Kasumi-1 (cell line): ENCODE measurements around the gene ROS1.
"Not testable (repeated sequence)": the region's sequence is repeated elsewhere in the genome, so short reads cannot be mapped to it uniquely, and the experiment has no call there.

Experiments
- DNase-seq, 2 experiments: peaks; one replicate each; lab custom pipeline; 2025; lab: John Stamatoyannopoulos, UW

Gene ROS1

GRCh38 chr6:117425431-117426153 lies at the start of gene ROS1:
Gene ROS1 (minus strand): TSS chr6:117425942. CDS start chr6:117425656, 286 bp downstream.
- DNase-seq, result peak in 1 of 2 experiments; percentile 32

- DNase-seq, result no peak
Measured at GRCh38 chr6:117473401-117473800, 47.7 kb upstream of the ROS1 start.

GRCh38 chr6:117472667-117473066 lies 46.9 kb upstream of the ROS1 start:
- DNase-seq, result no peak

DNA sequence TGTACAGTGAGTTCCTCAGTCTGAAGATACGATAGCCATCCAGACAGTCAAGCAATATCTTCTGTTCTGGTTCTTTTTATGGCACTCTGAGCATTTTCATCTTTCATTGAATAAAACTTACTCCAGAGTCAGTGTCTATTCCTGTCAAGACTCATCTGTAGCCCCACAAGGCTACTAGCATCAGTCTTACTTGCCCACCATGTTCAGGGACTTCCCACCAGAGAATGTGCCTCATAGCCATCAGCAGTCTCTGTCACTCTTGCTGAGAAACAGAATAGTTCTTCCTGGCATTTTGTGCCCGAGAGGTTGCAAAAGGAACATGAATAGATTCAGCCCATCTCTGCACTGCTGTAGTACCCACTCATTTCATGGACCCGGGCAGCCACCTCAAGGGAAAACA lies 44.0 kb upstream of the ROS1 start:
- DNase-seq, result no peak

GRCh38 chr6:117469356-117469755 lies 43.6 kb upstream of the ROS1 start:
- DNase-seq, result peak; percentile 53 to 59

- DNase-seq, result not testable (repeated sequence)
Measured at GRCh38 chr6:117468527-117468926, 42.8 kb upstream of the ROS1 start.

- no peak for DNase-seq
Measured at GRCh38 chr6:117467876-117468275, 42.1 kb upstream of the ROS1 start.

- peak; percentile 47 to 57 for DNase-seq
Measured at GRCh38 chr6:117465691-117466090, 39.9 kb upstream of the ROS1 start.

GRCh38 chr6:117464700-117465099 lies 39.0 kb upstream of the ROS1 start:
- no peak for DNase-seq

DNA sequence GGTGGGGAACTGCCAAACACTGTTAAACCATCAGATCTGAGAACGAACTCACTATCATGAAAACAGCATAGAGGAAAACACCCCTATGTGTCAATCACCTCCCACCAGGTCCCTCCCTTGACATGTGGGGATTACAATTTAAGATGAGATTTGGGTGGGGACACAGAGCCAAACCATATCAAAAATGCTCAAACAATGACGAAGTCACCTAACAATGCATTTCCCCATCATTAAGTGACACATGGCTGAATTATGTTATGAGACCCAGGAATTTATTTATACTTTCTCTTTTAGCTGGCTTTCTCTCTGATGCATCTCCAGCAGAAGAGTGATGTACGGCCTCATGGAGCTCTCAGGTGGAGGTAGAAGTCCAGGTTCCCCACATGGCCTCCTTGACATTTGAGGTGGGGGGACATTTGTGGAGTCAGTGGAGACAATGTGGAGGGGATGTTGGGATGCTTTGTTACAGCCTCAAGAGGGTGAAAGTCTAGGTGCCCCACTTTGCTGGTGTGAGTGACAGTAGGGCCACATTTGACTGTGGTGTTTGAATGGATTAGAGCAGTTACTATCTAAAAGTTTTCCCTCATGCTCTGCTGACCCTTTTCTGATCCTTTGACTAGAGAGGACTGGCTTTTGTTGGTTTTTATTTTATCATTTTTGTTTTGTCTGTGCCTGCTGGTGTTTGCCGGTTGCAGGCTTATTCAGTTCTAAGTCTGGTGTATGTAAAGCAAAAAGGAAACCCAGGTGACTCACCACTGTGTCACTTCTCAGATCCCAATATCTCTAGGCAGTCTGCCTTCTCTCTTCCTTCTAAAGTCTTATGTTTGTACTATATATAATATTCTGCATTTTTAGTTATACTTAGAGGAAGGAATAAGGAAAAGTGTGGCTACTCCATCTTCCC lies 38.3 kb upstream of the ROS1 start:
- DNase-seq, result peak in 1 of 2 experiments; percentile 13

- no peak for DNase-seq
Measured at GRCh38 chr6:117459204-117459944, 33.6 kb upstream of the ROS1 start.

GRCh38 chr6:117456998-117457397 lies 31.3 kb upstream of the ROS1 start:
- no peak for DNase-seq

GRCh38 chr6:117456250-117456649 lies 30.5 kb upstream of the ROS1 start:
- DNase-seq, result no peak

- no peak for DNase-seq
Measured at GRCh38 chr6:117451671-117452070, 25.9 kb upstream of the ROS1 start.

GRCh38 chr6:117449549-117450439 lies 24.1 kb upstream of the ROS1 start:
- DNase-seq, result peak; percentile 66 to 68

GRCh38 chr6:117448732-117449485 lies 23.2 kb upstream of the ROS1 start:
- no peak for DNase-seq

DNA sequence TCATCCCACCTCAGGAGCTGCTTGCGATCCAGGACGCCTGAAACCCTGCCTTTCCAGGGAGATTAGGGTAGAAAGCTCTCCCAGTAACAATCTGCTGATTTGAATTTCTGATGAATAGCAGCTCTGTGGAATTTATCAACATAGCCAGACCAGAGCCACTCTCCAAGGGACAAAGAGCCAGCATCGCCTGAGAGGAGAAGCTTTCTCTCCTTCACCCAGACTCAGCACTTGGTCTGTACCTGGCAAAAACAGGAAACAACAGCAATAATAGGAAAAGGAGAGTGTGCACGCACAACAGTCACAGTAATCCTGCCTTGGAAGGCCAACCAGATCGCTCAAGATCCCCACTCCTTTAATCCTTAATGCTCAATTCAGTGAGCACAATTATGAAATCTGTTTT lies 22.3 kb upstream of the ROS1 start:
- DNase-seq, result no peak

GRCh38 chr6:117446861-117447260 lies 21.1 kb upstream of the ROS1 start:
- DNase-seq, result no peak

DNA sequence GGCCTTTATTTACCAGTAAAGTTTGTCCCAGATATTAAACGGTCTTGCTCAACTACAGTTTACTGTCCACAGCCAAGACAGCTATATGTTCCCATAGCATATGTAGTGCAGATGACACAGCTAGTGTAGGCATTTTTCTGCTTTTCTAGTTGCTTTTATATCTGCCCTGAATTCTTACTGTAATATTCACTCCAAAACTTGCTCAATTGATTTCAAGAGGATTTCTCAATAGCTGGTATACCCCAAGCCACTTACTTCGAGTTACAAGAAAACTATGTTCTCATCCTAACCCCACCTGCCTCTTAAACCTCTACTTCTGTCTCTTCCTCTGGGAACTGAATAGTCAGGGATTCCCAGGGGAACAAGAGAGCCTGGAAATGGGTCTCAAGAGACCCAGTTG lies 18.9 kb upstream of the ROS1 start:
- no peak for DNase-seq

GRCh38 chr6:117442313-117442712 lies 16.6 kb upstream of the ROS1 start:
- DNase-seq, result not testable (repeated sequence)
